Karpas-422 (cell line): Measurements from ENCODE around the gene LYRM4. TPM values are rescaled to one million over a fixed set of nuclear protein-coding genes. Genes with fewer than 3 reads are reported as not detected.

Experiments used
- DNase-seq: peaks from one replicate; pipeline ENCODE4 v3.0.0-alpha.2; 2015
- H2AFZ ChIP-seq: fragments of 200-600 bp; sonication (generic); 2 replicates; pipeline ENCODE4 v1.6.1; 2014; ENCODE audit warnings: antibody characterized with exemption, low read length, mixed read lengths
- H3K27ac ChIP-seq: fragments of 200-600 bp; sonication (generic); 2 replicates; pipeline ENCODE4 v1.5.1; 2014; ENCODE audit warnings: mild to moderate bottlenecking, low read length, moderate library complexity
- H3K27me3 ChIP-seq: fragments of 200-600 bp; sonication (generic); 2 replicates; pipeline ENCODE4 v1.6.1; 2014; ENCODE audit warnings: low read length, mixed read lengths
- H3K36me3 ChIP-seq: fragments of 200-600 bp; sonication (generic); 2 replicates; pipeline ENCODE4 v1.6.1; 2014; ENCODE audit warnings: low read length, mixed read lengths; ENCODE audit not compliant: insufficient read depth
- H3K4me1 ChIP-seq: fragments of 200-600 bp; sonication (generic); 2 replicates; pipeline ENCODE4 v1.6.1; 2014; ENCODE audit warnings: mild to moderate bottlenecking, low read length, mixed read lengths
- H3K4me2 ChIP-seq: fragments of 200-600 bp; sonication (generic); 2 replicates; pipeline ENCODE4 v1.6.1; 2014; ENCODE audit warnings: low read length, low read depth, mild to moderate bottlenecking; ENCODE audit not compliant: poor library complexity, severe bottlenecking
- H3K4me3 ChIP-seq: fragments of 200-600 bp; sonication (generic); 2 replicates; pipeline ENCODE4 v1.5.1; 2014; ENCODE audit warnings: mild to moderate bottlenecking, antibody characterized with exemption, low read length, mixed read lengths
- H3K79me2 ChIP-seq: fragments of 200-600 bp; sonication (generic); 2 replicates; pipeline ENCODE4 v1.6.1; 2014; ENCODE audit warnings: mild to moderate bottlenecking, low read length, mixed read lengths
- H3K9ac ChIP-seq: fragments of 200-600 bp; sonication (generic); 2 replicates; pipeline ENCODE4 v1.6.0; 2014; ENCODE audit warnings: low read length
- H3K9me2 ChIP-seq: fragments of 200-600 bp; sonication (generic), shearing (Covaris generic); replicated peaks from 2 replicates; pipeline ENCODE4 v1.6.0; 2014; ENCODE audit warnings: mild to moderate bottlenecking, low read length, moderate library complexity; ENCODE audit not compliant: insufficient read depth
- H3K9me3 ChIP-seq: fragments of 300-700, 200-600 bp; sonication (generic); 2 replicates; pipeline ENCODE4 v1.6.1; 2014; ENCODE audit warnings: low read length, mixed read lengths
- H4K20me1 ChIP-seq: fragments of 200-600 bp; sonication (generic); 2 replicates; pipeline ENCODE4 v1.6.1; 2014; ENCODE audit warnings: mild to moderate bottlenecking, antibody characterized with exemption, low read length, low read depth; ENCODE audit not compliant: insufficient read depth
- total RNA-seq: library from RNA; depleted of rRNA; stranded (reverse); fragments of >200 nt; shearing (Covaris generic); gene quantifications from 2 replicates; pipeline ENCODE4 v1.2.3, GENCODE V29; 2014; ENCODE audit warnings: low replicate concordance

Gene LYRM4
- total RNA-seq, 1 experiment from 2014 or later = 50.5 TPM

DNA sequence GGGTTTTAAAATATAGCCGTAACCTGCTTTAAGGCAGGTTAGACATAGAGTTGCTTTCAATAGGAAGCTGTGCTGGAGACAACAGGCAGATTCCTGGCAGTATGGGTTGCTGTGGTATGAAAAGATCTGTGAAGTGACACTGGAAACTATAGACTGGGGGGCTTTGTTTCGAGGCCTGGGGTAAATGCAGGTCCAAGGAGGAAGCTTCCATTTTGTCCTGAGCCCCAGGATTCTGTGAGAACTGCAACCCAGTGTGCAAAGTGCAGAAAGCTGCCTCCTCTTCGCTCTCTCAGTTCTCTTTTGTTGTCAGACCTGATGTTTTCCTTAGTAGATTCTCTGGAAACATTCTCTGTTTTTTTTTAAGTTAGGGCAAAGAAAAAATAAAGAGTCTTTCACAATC, 86.9 kb downstream of the LYRM4 start:
- no peak overlapping the region for H2AFZ ChIP-seq
- DNase-seq = no peak

DNA sequence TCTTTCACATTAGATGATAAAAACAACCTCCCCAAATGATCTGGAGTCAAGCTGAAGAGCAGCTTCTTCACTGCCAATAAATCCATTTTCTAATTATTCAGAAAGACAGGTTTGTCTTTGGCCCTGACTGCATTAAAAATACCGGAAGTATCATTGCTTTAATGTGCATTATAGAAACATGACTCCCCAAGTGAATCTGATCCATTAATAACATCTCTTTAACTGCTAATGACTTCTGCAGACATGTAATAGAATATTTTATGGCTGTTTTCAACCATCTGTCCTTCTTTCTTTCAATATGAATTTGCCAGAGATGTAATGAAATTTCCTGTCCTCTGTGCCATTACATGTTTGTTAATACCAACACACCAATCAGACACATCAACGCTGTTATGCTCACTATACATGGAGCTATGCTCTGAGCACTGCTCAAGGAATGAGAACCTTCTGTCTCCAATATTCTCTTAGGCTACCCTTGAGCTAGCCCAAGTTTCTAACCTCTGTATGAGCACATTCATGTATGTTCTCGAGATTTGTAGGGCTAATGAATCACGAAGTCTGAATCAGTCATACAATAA, 87.8 kb downstream of the LYRM4 start:
- no peaks in the 10 kb centered on the region for H3K9me2 ChIP-seq
- H3K9me3 ChIP-seq = no peaks in the 10 kb centered on the region
- DNase-seq = no peak
- no peak overlapping the region for H3K9ac ChIP-seq
- H3K79me2 ChIP-seq = no peaks in the 10 kb centered on the region
- H3K4me3 ChIP-seq = no peak overlapping the region
- H3K4me1 ChIP-seq = peaks cover 8% of the 10 kb centered on the region
- no peak overlapping the region for H3K4me2 ChIP-seq
- no peaks in the 10 kb centered on the region for H3K36me3 ChIP-seq
- H4K20me1 ChIP-seq = peaks cover 28% of the 10 kb centered on the region; the same call in 1 of the 2 replicates
- no peak overlapping the region for H3K27ac ChIP-seq
- no peak overlapping the region for H2AFZ ChIP-seq
- H3K27me3 ChIP-seq = no peaks in the 10 kb centered on the region

More for the DNA sequence above, 86.9 kb downstream of the LYRM4 start:
- H3K9me2 ChIP-seq = no peaks in the 10 kb centered on the region
- H3K4me3 ChIP-seq = no peak overlapping the region
- H4K20me1 ChIP-seq = peaks cover 20% of the 10 kb centered on the region; the same call in 1 of the 2 replicates
- H3K4me1 ChIP-seq = peaks cover 8% of the 10 kb centered on the region
- H3K9ac ChIP-seq = no peak overlapping the region
- no peak overlapping the region for H3K27ac ChIP-seq
- no peak overlapping the region for H3K4me2 ChIP-seq
- no peaks in the 10 kb centered on the region for H3K9me3 ChIP-seq
- no peaks in the 10 kb centered on the region for H3K36me3 ChIP-seq
- H3K27me3 ChIP-seq = no peaks in the 10 kb centered on the region
- H3K79me2 ChIP-seq = no peaks in the 10 kb centered on the region

DNA sequence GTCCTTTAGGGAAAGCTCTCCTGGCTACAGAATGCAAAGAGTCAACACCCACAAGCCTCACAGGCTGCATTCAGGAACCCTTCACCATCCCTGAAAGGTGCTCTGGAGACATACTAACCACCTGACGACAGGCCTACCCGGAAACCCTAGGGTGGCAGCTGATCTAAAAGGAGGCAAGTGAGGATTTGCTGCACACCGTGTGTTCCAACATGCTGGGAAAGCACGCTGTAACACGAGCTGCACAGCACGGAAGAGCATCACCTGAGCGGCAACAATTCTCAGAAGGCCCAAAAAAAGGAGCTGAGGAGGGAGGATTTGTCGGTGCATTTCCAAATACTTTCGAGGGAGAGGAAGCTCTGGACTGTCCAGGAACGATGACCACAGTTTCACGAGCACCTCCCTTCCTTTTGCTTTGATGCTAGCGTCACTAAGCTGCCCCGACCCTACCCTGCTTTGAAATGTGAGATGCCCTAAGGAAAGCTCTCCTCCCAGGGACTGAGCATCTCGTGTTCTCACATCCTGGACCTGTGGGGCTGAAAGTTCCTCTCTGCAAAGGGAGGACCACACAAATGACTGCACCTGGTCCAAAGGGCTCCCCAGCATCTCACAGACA, 88.6 kb downstream of the LYRM4 start:
- H3K27ac ChIP-seq = no peak overlapping the region
- H3K4me1 ChIP-seq = peaks cover 8% of the 10 kb centered on the region
- H3K9ac ChIP-seq = no peak overlapping the region
- no peak overlapping the region for H3K4me2 ChIP-seq
- H3K36me3 ChIP-seq = no peaks in the 10 kb centered on the region
- no peaks in the 10 kb centered on the region for H3K27me3 ChIP-seq
- H3K4me3 ChIP-seq = no peak overlapping the region
- no peaks in the 10 kb centered on the region for H3K9me3 ChIP-seq
- H2AFZ ChIP-seq = no peak overlapping the region
- H3K9me2 ChIP-seq = no peaks in the 10 kb centered on the region
- DNase-seq = no peak
- no peaks in the 10 kb centered on the region for H3K79me2 ChIP-seq
- H4K20me1 ChIP-seq = peaks cover 28% of the 10 kb centered on the region; the same call in 1 of the 2 replicates

DNA sequence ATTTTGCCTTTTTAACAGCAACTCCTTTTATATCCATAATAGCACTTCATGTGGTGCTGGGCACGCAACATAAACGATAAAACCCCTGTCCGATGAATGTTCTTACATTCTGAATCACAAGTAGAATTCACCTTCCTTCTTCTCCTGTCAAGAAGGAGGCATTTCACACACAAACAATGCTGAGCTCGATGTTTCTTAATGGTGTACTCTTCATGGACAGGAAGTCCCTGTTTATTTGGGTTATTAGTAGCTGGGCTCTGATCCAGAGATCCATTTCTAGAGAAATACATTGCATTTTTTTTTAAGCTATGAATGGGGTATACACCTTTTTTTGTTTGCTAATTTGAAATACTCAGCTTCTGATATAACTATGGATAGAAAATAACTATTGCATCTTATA, 93.2 kb downstream of the LYRM4 start:
- Histone ChIP-seq H3K27ac (no peak overlapping the region), H3K27me3 (no peaks in the 10 kb centered on the region), H3K79me2 (no peaks in the 10 kb centered on the region), H3K9me2 (no peaks in the 10 kb centered on the region), H3K4me2 (no peak overlapping the region), H3K4me3 (no peak overlapping the region), H2AFZ (no peak overlapping the region), H3K9me3 (no peaks in the 10 kb centered on the region), H3K36me3 (no peaks in the 10 kb centered on the region), H3K4me1 (no peaks in the 10 kb centered on the region), H4K20me1 (peaks cover 27% of the 10 kb centered on the region; the same call in 1 of the 2 replicates), H3K9ac (no peak overlapping the region)
- DNase-seq = no peak

- Histone ChIP-seq H3K9me2 (no peaks in the 10 kb centered on the region), H3K9me3 (no peaks in the 10 kb centered on the region), H3K9ac (no peak overlapping the region), H3K36me3 (no peaks in the 10 kb centered on the region), H2AFZ (no peak overlapping the region), H3K27ac (no peak overlapping the region), H3K4me2 (no peak overlapping the region), H3K4me3 (no peak overlapping the region), H3K79me2 (peaks cover 4% of the 10 kb centered on the region; the same call in 1 of the 2 replicates), H3K4me1 (no peaks in the 10 kb centered on the region), H3K27me3 (no peaks in the 10 kb centered on the region), H4K20me1 (peaks cover 12% of the 10 kb centered on the region; the same call in 1 of the 2 replicates)
- no peak for DNase-seq
These were observed 96.7 kb downstream of the LYRM4 start for GRCh38 chr6:5164092-5164491.

DNA sequence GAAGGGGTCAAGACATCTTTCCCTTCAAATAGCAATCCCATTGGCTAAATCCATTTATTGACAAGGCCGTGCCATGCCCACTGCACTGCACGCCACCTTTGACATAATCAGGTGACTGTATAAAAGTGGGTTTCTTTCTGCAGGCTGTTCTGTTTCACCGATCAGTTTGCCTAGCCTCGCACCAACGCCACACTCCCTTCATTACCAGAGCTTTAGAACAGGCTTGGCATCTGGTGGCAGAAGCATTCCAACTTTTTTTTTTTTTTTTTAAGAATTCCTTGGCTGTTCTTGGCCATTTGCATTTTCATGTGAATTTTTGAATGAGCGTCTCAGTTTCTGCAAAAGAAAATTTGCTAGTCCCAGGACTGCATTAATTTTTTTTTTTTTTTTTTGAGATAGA, 97.5 kb downstream of the LYRM4 start:
- Histone ChIP-seq H4K20me1 (peaks cover 7% of the 10 kb centered on the region; the same call in 1 of the 2 replicates), H2AFZ (no peak overlapping the region), H3K9ac (no peak overlapping the region), H3K4me1 (no peaks in the 10 kb centered on the region), H3K27me3 (no peaks in the 10 kb centered on the region), H3K9me3 (no peaks in the 10 kb centered on the region), H3K9me2 (no peaks in the 10 kb centered on the region), H3K4me2 (no peak overlapping the region), H3K27ac (no peak overlapping the region), H3K79me2 (peaks cover 4% of the 10 kb centered on the region; the same call in 1 of the 2 replicates), H3K36me3 (no peaks in the 10 kb centered on the region), H3K4me3 (no peak overlapping the region)
- no peak for DNase-seq

DNA sequence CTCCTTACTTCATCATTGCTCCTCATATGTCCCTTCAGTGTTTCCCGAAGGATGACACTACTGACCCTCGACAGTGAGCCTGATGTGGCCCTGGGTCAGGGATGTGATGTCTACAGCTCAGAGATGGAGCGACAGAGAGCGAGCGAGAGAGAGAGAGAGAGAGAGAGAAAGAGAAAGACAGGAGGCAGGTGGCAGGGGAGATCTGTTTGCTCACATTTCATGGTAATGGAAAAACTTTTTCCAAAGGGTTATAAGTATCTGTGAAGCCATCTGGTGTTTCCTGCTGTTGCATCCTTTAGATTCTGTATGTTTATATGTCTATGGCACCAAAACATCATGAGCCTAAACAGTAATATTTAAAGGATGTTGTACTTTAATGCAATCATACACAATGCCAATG, 98.4 kb downstream of the LYRM4 start:
- Histone ChIP-seq H3K9ac (no peak overlapping the region), H3K27me3 (no peaks in the 10 kb centered on the region), H3K4me3 (no peak overlapping the region), H3K4me2 (no peak overlapping the region), H4K20me1 (peaks cover 10% of the 10 kb centered on the region), H3K9me3 (no peaks in the 10 kb centered on the region), H3K9me2 (no peaks in the 10 kb centered on the region), H2AFZ (no peak overlapping the region), H3K4me1 (no peaks in the 10 kb centered on the region), H3K27ac (no peak overlapping the region), H3K79me2 (peaks cover 4% of the 10 kb centered on the region; the same call in 1 of the 2 replicates), H3K36me3 (no peaks in the 10 kb centered on the region)
- no peak for DNase-seq

DNA sequence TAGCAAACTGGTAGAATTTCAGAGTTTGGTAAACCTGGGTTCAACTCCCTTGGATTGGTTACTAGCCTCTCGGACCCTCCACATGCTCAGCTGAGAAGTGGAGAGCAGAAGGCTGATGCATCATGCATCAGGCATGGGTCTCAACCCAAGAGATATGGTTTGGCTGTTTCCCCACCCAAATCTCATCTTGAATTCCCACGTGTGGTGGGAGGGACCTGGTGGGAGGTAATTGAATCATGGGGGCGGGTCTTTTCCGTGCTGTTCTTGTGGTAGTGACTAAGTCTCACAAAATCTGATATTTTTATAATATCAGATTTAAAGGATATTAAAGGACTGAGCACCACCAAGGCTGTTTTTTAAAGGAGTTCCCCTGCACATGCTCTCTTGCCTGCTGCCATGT, 100.5 kb downstream of the LYRM4 start:
- Histone ChIP-seq H4K20me1 (peaks cover 14% of the 10 kb centered on the region), H3K9me2 (no peaks in the 10 kb centered on the region), H3K4me2 (no peak overlapping the region), H3K36me3 (no peaks in the 10 kb centered on the region), H3K4me1 (no peaks in the 10 kb centered on the region), H2AFZ (no peak overlapping the region), H3K27ac (no peak overlapping the region), H3K79me2 (peaks cover 4% of the 10 kb centered on the region; the same call in 1 of the 2 replicates), H3K9me3 (no peaks in the 10 kb centered on the region), H3K27me3 (no peaks in the 10 kb centered on the region), H3K4me3 (no peak overlapping the region), H3K9ac (no peak overlapping the region)
- no peak for DNase-seq
